Sigmoid colon (tissue), 4 donors: ENCODE measurements around the gene NLRP1.

Source experiments
- CTCF ChIP-seq, 4 experiments: fragments of 450-650 bp in 3 of 4; fragments of 200-600 bp in 1 of 4; IDR thresholded peaks; one replicate each; pipeline ENCODE4 v1.5.1; 2016 to 2019; ENCODE audit warnings: antibody characterized with exemption in 4 of 4, mild to moderate bottlenecking in 3 of 4, moderate library complexity in 2 of 4
- POLR2A ChIP-seq, 2 donors: fragments of 450-650 bp; IDR thresholded peaks; one replicate each; pipeline ENCODE4 v1.6.1; 2016; ENCODE audit warnings: antibody characterized with exemption in 2 of 2, mild to moderate bottlenecking in 2 of 2, moderate library complexity in 2 of 2
- POLR2AphosphoS5 ChIP-seq, 4 donors: sonication (generic); formaldehyde crosslinking; IDR thresholded peaks; one replicate each; pipeline ENCODE4 v1.6.1; 2017; ENCODE audit warnings: antibody characterized with exemption in 4 of 4

DNA sequence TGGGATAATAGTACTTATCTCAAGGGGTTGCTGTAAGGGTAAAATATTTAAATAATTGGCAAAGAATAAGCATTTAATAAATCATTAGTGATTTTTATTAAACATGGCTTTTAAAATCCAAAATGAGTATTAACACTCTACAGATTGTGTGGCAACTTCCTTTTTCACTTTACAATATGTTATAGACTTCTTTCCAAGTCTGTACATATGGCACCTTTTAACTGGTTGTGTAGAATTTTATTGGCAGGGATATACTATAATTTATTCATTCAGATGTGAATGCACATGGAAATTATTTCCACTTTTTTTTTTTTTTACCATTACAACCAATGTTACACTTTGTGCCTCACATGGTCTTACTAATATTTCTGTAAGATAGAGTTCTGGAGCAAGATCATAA is 15.7 kb upstream of the NLRP1 start:
- no peak for TF ChIP-seq POLR2A (IDR thresholded peaks at IDR 0.05)
- TF ChIP-seq CTCF (IDR thresholded peaks at IDR 0.05) = no peak
- no peak for TF ChIP-seq POLR2AphosphoS5 (IDR thresholded peaks at IDR 0.05)
